Measurements from ENCODE around the gene CHPF. TPM values are rescaled to one million over a fixed set of nuclear protein-coding genes. Genes with fewer than 3 reads are reported as not detected.

Gene CHPF
- total and polyA plus RNA-seq, 4 donors, result 26.5 to 135 (median 58.2) TPM

GRCh38 chr2:219491278-219491963, 52.2 kb downstream of the CHPF start:
- no peaks in the 10 kb centered on the region for H3K36me3 ChIP-seq (ENCODE audit: control insufficient read depth in 4 of 4, insufficient read depth in 3 of 4, low read depth in 1 of 4, low read length in 3 of 4)
- H3K27me3 ChIP-seq (ENCODE audit: control insufficient read depth in 4 of 4, insufficient read depth in 4 of 4, low read length in 3 of 4), result peaks cover 0 to 3% (median under 1%) of the 10 kb centered on the region in 4 donors
- no peak overlapping the region for H3K9ac ChIP-seq (ENCODE audit: low read depth in 1 of 2, low read length in 2 of 2)
- WGBS, result 76% methylated on average over 14 of the region's 14 CpGs
- TF ChIP-seq FOXA1 (IDR thresholded peaks at IDR 0.05) (no peak), EGR1 (IDR thresholded peaks at IDR 0.05; ENCODE audit: low read depth in 2 of 2) (no peak), FOXA2 (IDR thresholded peaks at IDR 0.05) (no peak), NR2F2 (IDR thresholded peaks at IDR 0.05) (no peak), SP1 (IDR thresholded peaks at IDR 0.05) (no peak), TAF1 (conservative IDR thresholded peaks at IDR 0.05) (no peak), JUND (IDR thresholded peaks at IDR 0.05) (no peak), HNF4A (conservative IDR thresholded peaks at IDR 0.05) (no peak), RAD21 (IDR thresholded peaks at IDR 0.05) (no peak), RXRA (IDR thresholded peaks at IDR 0.05) (no peak), YY1 (IDR thresholded peaks at IDR 0.05) (no peak), GABPA (IDR thresholded peaks at IDR 0.05 in 1 of 2, conservative IDR thresholded peaks at IDR 0.05 in 1 of 2) (no peak), HNF4G (IDR thresholded peaks at IDR 0.05) (no peak), CTCF (IDR thresholded peaks at IDR 0.05; ENCODE audit: low read depth, low read length, missing input control) (no peak), REST (IDR thresholded peaks at IDR 0.05) (no peak)
- TF ChIP-seq, protein P1, sequence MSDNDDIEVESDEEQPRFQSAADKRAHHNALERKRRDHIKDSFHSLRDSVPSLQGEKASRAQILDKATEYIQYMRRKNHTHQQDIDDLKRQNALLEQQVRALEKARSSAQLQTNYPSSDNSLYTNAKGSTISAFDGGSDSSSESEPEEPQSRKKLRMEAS (IDR thresholded peaks at IDR 0.05), result no peak
- TF ChIP-seq, protein P2, sequence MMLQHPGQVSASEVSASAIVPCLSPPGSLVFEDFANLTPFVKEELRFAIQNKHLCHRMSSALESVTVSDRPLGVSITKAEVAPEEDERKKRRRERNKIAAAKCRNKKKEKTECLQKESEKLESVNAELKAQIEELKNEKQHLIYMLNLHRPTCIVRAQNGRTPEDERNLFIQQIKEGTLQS (IDR thresholded peaks at IDR 0.05), result no peak
- TF ChIP-seq, protein P3, sequence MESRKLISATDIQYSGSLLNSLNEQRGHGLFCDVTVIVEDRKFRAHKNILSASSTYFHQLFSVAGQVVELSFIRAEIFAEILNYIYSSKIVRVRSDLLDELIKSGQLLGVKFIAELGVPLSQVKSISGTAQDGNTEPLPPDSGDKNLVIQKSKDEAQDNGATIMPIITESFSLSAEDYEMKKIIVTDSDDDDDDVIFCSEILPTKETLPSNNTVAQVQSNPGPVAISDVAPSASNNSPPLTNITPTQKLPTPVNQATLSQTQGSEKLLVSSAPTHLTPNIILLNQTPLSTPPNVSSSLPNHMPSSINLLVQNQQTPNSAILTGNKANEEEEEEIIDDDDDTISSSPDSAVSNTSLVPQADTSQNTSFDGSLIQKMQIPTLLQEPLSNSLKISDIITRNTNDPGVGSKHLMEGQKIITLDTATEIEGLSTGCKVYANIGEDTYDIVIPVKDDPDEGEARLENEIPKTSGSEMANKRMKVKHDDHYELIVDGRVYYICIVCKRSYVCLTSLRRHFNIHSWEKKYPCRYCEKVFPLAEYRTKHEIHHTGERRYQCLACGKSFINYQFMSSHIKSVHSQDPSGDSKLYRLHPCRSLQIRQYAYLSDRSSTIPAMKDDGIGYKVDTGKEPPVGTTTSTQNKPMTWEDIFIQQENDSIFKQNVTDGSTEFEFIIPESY (IDR thresholded peaks at IDR 0.05), result no peak
- H3K4me3 ChIP-seq (ENCODE audit: low read depth in 1 of 3, low read length in 3 of 3), result no peak overlapping the region
- no peak overlapping the region for H3K27ac ChIP-seq (ENCODE audit: low read depth in 1 of 2, low read length in 2 of 2)
- DNase-seq (ENCODE audit: low spot score), result no peak
- H3K9me3 ChIP-seq (ENCODE audit: control insufficient read depth in 4 of 4, low read length in 3 of 4), result no peaks in the 10 kb centered on the region
- peaks cover 0 to under 1% (median 0%) of the 10 kb centered on the region in 4 donors for H3K4me1 ChIP-seq (ENCODE audit: control insufficient read depth in 4 of 4, insufficient read depth in 4 of 4, low read length in 3 of 4)

Data from liver (tissue), 9 donors.